GM03348 (cell line): ENCODE measurements around the gene MRPL1.
"Not testable (repeated sequence)": the region's sequence is repeated elsewhere in the genome, so short reads cannot be mapped to it uniquely, and the experiment has no call there.

Experiments used
- DNase-seq: peaks from one replicate; pipeline ENCODE4 v3.0.0; 2012; ENCODE audit warnings: low spot score

Gene MRPL1

DNA sequence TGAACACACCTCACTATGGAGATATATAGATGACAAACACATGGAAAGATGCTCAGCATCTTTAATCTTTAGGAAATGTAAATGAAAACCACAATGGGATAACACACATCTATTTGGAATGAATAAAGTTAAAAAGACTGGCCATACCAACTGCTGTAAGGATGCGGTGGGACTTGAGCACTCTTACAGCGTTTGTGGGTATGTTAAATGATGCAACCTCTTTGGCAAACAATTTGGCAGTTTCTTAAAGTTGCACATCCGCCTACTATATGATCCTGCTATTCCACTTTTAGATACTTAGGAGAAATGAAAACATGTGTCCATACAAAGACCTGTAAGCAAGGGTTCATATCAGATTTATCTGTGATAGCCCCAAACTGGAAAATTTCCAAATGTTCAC lies 50.7 kb downstream of the MRPL1 start:
- DNase-seq = no peak

GRCh38 chr4:77917075-77917474 lies 54.4 kb downstream of the MRPL1 start:
- DNase-seq = no peak

DNA sequence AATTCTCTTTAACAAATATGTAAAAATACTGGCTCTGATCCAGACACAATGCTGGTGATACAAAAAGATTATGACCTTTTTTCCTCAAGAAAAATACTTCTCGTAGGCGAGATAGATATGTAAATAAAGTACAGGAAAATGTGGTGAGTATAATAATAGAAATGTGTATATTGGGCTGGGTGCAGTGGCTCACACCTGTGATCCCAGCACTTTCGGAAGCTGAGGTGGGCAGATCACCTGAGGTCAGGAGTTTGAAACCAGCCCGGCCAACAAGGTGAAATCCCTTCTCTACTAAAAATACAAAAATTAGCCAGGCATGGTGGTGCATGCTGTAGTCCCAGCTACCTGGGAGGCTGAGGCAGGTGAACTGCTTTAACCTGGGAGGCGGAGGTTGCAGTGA lies 55.0 kb downstream of the MRPL1 start:
- DNase-seq = no peak

DNA sequence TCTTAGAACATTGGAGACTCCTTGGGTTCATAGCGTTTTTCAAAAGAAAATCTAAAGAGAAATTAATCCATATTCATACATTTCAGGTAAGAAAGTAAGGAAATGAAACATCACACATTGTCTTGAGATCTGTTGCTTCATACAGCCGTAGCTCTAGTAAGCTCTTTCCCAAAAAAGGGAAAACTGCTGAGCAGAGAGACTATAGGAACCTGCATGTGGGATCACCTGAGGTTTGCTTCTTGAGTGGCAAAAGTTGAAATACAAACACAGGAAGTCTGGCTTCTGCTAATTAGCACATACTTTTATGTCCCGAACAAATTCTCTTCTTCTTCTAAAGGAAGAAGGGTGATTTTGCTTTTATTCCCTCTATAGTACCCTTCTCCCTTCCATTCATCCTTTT lies 57.7 kb downstream of the MRPL1 start:
- no peak for DNase-seq

DNA sequence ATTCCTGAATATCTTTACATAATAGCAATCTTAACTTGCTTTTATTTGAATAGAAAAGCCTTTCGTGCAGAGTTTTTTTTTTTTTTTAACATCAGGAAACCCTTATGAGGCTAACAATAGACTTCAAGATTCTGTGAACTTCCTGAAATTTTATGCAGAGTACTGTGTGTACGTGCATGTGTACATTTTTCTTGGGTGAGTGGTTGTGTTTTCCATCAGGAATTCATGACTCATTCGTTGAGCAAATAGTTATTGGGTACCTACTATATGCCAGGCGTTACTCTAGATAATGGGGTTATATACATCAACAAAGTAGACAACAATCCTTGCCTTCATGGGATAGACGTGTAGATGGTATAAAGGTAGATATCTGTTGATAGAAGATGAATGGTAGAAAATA lies 59.1 kb downstream of the MRPL1 start:
- DNase-seq = peak; percentile 68

DNA sequence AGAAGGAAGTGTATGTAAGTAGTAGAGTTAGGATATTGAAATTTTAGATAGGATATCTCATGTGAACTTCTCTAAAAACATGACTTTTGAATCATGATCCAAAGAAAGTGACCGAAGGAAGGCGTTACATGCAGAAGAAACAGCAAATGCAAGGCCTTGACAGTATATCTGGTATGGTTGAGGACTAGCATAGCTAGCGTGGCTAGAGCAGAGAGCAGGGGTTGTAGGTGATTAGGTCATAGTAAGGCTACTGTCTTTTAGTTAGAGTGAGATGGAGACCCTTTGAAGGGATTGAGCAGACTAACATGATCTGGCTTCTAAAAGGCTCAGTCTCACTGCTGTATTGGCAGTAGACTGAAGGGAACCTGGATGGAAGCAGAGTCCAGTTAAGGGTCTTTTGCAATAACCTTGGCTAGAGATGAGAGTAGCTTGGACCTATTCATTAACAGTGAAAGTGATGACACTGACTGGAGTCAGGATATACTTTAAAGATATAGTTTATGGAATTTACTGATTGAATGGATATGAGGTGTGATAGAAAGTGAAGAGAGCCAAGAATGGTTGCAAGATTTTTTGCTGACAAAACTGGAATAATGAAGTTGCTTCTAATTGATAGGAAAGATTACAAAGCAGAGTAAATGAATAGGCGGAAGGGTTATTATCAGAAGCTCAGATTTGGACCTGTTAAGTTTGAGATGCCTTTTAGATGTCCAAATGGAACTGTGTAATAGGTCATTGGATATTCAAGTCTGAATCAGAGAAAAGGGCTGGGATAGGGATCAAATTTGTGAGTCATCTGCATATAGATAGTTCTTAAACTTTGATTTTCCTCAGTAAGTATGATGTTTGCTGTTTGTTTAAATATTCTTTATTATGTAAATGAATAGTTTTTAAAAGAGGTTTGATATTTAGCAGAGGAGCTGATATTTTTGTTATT lies 59.8 kb downstream of the MRPL1 start:
- peak; percentile 16 for DNase-seq

- no peak for DNase-seq
These were observed 65.6 kb downstream of the MRPL1 start for GRCh38 chr4:77927991-77928925.

- no peak for DNase-seq
These were observed 67.6 kb downstream of the MRPL1 start for GRCh38 chr4:77930154-77930639.

DNA sequence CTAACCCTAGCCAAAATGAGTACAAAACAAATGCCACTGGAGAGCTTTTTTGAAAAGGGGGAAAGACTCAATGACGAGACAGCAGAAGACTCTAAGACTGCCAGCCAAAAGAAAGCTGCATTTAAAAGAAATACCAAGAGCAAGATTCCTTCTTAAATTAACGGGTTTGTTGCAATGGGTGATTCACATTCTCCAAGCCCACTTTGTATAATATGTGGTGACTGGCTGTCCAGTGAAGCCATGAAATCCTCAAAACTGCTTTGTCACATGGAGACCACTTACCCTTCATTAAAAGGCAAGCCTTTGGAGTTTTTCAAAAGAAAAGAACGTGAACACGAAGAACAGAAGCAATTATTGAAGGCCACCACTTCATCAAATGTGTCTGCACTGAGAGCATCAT lies 68.2 kb downstream of the MRPL1 start:
- DNase-seq = no peak

DNA sequence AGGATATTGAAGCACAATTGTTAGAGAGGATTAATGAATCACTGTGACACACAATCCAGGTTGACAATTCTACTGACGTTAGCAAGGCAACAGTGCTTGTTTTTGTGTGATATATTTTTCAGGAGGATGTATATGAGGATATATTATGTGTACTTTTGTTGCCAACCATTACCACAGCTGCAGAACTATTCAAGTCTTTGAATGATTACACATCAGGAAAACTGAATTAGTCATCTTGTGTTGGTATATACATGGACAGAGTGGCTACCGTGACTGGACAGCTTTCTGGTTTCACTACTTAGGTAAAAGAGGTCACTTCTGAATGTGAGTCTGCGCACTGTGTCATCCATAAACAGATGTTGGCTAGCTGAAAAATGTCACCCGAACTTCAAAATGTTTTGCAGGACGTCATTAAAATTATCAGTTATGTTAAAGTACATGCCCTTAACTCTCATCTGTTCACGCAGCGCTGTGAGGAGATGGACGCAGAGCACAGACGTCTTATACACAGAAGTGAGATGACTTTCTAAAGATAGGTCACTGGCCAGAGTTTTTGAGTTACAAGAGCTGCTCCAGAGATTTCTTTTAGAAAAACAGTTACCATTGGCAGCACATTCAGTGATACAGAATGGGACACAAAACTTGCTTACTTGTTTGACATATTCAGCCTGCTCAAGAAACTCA lies 69.0 kb downstream of the MRPL1 start:
- DNase-seq = no peak

GRCh38 chr4:77938560-77938959 lies 75.9 kb downstream of the MRPL1 start:
- no peak for DNase-seq

DNA sequence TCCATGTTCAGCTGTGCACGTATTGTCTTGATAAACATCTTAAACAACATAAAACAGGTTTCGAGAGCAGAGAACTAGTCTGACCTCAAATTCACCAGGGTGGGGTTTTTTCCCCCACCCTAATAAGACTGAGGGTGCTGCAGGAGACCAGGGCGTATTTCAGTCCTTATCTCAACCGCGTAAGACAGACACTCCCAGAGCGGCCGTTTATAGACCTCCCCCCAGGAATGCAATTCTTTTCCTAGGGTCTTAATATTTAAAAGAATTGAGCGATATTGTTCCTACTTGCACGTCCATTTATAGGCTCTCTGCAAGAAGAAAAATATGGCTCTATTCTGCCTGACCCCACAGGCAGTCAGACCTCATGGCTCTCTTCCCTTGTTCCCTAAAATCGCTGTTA lies 83.3 kb downstream of the MRPL1 start:
- not testable (repeated sequence) for DNase-seq

GRCh38 chr4:77950203-77950602 lies 87.6 kb downstream of the MRPL1 start:
- DNase-seq = no peak

DNA sequence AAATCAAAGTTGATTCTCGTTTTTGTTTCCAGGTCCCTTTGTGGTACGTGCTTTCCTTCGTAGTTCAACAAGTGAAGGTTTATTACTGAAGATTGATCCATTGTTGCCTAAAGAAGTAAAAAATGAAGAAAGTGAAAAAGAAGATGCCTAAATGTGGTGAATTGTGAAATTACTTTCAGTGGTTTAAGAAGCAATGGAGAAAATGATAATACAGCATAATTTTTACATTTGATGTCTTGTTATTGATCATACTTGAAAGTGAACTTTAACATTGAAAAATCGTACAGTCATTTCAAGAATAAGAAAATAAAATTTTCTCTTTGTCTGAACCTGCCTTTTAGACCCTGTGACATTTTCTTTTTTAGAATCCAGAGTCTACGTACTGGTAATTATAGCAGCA lies 89.8 kb downstream of the MRPL1 start:
- DNase-seq = no peak

- no peak for DNase-seq
These were observed 92.1 kb downstream of the MRPL1 start for GRCh38 chr4:77954690-77955089.

DNA sequence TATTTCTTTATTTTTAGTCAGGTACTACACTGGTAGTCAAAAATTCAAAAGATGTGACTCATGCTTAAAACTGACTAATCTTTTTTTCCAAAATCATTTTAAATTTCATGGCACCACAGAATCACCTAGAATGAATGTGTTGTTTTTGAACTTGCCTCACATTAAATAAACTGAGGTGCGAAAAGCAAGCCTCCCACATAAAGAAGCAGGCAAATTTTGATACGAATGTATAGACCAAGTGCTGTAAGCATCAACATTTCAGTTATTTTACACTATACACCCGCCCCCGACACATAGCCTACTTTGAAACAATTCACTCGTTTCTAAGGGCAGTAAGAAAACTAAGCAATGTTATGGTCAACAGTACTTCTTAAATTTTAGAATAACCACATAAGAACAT lies 94.3 kb downstream of the MRPL1 start:
- no peak for DNase-seq

DNA sequence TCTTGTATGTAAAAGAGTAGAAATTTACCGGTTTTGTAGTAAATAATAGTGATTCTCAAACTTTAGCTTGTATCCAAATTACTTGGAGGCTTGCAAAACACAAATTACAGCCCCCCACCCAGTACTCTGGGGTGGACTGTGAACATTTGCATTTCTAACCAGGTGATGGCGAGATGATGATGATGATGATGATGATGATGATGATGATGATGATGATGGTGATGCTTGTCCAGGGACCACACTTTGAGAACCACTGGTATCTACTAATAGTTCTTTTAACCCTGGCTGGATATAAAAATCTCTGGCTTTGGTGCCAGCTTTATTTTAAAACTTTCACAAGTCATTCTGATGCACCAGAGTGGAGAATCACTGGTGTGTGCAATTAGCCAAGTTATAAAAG lies 96.3 kb downstream of the MRPL1 start:
- no peak for DNase-seq

GRCh38 chr4:77959566-77960338 lies 97.1 kb downstream of the MRPL1 start:
- peak; percentile 57 for DNase-seq

DNA sequence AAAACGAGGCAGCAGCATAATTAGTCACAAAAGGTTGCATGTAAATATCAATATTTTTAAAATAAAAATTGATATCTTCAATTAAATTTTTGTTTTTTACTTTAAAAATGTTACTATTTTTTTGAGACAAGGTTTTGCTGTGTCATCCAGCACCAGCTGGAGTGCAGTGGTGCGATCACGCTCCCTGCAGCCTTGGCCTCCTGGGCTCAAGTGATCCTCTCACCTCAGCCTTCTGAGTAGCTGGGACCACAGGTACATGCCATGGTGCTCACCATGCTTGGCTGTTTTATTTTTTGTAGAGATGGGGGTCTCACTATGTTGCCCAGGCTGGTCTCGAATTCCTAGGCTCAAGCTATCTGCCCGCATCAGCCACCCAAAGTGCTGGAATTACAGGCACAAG lies 97.7 kb downstream of the MRPL1 start:
- DNase-seq = no peak

- DNase-seq = no peak
These were observed 100.4 kb downstream of the MRPL1 start for GRCh38 chr4:77963004-77963403.

DNA sequence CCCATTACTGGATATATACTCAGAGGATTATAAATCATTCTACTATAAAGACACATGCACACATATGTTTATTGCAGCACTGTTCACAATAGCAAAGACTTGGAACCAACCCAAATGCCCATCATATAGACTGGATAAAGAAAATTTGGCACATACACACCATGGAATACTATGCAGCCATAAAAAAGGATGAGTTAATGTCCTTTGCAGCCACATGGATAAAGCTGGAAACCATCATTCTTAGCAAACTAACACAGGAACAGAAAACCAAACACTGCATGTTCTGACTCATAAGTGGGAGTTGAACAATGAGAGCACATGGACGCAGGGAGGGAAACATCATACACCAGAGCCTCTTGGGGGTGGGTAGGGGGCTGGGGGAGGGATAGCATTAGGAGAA lies 111.0 kb downstream of the MRPL1 start:
- not testable (repeated sequence) for DNase-seq
